Activated CD4-positive, alpha-beta T cell treated with anti-CD3 and anti-CD28 coated beads, Interleukin-10, Interleukin-2, amounts not matched to agents 100 ng/mL and 50 ng/mL, durations not matched to agents 16 hours and 8 hours (primary cell): ENCODE results near the gene SUPV3L1.
"Not testable (repeated sequence)": the region's sequence is repeated elsewhere in the genome, so short reads cannot be mapped to it uniquely, and the experiment has no call there.

Experiments
- DNase-seq: peaks from one replicate; pipeline ENCODE4 v3.0.0-alpha.2; 2020

The SUPV3L1 gene

GRCh38 chr10:69179743-69180524, at the start of gene SUPV3L1:
SUPV3L1 (plus strand) TSS chr10:69180234; CDS start chr10:69180292, 58 bp downstream.
- DNase-seq = peak; percentile 94

GRCh38 chr10:69130251-69130650, 49.8 kb upstream of the SUPV3L1 start:
- no peak for DNase-seq

- no peak for DNase-seq
These were observed 40.1 kb upstream of the SUPV3L1 start for GRCh38 chr10:69139961-69140360.

DNA sequence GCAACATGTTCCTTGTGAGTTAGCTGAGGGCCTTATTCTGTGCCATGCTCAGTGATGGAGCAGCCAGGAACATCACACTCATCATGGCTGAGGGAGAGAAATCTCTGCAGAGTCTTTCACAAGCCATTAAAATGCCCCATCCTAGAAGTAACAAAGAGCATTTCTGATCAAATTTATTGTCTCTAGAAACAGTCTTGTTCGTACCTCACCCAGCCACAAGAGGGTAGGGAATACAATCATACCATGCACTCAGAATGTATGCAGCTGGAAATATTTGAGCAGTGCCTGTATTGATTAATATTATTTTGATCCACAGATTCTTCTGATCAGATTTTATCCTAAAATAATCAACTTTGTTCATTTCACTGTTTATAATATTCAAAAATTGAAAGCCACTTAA, 38.7 kb upstream of the SUPV3L1 start:
- no peak for DNase-seq

DNA sequence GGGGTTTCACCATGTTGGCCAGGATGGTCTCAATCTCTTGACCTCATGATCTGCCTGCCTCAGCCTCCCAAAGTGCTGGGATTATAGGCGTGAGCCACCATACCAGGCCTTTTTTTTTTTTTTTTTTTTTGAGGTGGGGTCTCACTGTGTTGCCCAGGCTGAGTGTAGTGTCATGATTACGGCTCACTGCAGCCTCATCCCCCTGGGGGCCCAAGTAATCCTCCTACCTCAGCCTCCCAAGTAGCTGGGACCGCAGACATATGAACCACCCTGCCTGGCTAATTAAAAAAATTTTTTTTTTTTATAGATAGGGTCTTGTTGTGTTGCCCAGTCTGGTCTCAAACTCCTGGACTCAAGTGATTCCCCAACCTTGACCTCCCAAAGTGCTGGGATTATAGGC, 38.0 kb upstream of the SUPV3L1 start:
- DNase-seq = not testable (repeated sequence)

- DNase-seq = no peak
These were observed 37.1 kb upstream of the SUPV3L1 start for GRCh38 chr10:69142983-69143382.

DNA sequence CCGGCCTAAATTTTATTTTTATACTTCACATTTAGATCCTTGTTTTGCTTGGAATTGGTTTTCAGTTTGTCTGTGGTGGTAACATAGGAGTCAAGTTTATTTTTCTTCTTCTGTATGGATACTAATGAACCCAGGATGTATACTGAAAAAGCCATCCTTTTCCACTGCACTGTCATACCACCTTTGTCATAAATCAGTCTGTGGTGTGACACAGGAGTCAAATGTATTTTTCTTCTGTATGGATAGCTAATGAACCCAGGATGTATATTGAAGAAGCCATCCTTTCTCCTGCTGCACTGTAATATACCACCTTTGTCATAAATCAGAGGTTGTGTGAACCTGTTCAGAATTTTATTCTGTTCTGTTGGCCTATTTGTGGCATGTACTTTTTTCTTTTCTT, 34.7 kb upstream of the SUPV3L1 start:
- no peak for DNase-seq

GRCh38 chr10:69145864-69146263, 34.2 kb upstream of the SUPV3L1 start:
- no peak for DNase-seq

DNA sequence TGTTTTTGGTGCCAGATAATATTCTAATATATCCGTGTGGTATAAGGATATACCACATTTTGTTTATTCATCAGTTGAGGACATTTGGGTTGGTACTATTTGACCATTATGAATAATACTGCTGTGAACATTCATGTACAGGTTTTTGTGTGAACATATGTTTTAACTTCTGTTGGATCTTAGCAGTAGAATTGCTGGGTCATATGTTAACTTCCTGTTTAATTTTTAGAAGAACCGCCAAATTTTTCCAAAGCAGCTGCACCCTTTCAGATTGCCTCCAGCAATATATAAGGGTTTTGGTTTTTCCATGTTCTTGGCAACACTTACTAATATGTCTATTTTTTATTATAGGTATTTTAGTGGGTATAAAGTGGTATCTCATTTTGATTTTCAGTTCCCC, 33.3 kb upstream of the SUPV3L1 start:
- DNase-seq = no peak

DNA sequence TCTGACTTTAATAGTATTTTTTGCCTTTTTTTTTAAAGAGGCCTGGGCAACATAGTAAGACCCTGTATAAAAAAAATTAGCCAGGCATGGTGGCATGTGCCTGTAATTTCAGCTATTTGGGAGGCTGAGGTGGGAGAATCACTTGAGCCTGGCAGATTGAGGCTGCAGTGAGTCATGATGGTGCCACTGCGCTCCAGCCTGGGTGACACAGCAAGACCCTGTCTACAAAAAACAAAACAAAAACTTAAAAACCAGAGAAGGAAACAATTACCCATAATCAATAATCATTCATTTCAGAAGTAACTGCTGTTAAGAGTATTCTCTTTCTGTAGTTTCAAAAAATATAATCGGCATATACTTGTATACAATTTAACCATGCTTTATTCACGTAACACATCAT, 28.1 kb upstream of the SUPV3L1 start:
- DNase-seq = peak; percentile 52

GRCh38 chr10:69153227-69153626, 26.8 kb upstream of the SUPV3L1 start:
- no peak for DNase-seq

DNA sequence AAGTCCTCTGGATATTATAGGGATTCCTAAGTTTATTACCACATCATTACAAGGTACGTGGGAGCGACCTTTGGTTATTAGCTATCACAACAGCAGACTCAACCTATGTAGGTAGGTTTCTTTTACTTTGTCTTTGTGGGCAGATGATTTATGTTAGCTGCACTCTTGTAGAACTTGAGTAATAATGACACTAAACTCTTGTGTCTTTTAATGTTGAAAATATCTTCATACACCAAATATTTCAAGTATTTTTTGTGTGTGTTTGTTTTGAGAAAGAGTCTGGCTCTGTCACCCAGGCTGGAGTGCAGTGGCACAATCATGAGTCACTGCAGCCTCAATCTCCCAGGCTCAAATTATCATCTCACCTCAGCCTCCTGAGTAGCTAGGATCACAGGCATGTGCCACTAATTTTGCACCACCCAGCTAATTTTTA, 19.2 kb upstream of the SUPV3L1 start:
- DNase-seq = no peak

DNA sequence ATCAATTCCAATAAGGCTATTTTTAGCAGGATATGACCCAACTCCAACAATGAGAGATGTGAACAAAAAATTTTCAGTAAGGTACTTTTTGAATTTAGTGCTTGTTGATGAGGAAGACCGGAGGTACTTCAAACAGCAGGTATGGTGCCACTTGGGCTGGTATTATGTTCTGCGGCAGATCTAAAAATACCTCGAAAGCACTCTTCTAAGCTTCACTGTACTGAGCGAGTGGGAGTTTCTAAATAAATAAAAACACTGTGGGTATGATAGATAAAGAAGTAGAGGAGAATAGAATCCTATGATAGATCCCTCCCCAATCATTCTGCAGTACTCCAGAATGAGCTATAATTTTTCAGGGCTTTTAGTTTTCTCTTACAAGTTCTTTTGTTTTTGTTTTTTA, 11.5 kb upstream of the SUPV3L1 start:
- no peak for DNase-seq

GRCh38 chr10:69172241-69172982, 7.6 kb upstream of the SUPV3L1 start:
- DNase-seq = no peak

- not testable (repeated sequence) for DNase-seq
These were observed 4.7 kb upstream of the SUPV3L1 start for GRCh38 chr10:69175326-69175725.

DNA sequence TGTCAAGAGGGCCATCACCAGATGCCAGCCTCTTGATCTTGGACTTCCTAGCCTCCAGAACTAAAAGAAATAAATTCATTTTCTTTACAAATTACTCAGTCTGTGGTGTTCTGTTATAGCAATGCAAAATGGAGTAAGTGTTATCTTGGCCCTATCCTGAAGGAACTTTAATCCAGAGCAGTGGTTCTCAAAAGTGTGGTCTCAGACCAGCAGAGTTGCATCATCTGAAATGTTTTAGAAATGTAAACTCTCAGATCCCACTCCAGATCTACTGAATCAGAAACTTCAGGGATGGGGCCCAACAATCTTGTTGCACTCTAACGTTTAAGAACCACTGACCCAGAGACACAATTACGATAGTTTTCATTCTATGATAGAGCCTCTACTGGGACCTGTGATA, 3.2 kb upstream of the SUPV3L1 start:
- DNase-seq = no peak

DNA sequence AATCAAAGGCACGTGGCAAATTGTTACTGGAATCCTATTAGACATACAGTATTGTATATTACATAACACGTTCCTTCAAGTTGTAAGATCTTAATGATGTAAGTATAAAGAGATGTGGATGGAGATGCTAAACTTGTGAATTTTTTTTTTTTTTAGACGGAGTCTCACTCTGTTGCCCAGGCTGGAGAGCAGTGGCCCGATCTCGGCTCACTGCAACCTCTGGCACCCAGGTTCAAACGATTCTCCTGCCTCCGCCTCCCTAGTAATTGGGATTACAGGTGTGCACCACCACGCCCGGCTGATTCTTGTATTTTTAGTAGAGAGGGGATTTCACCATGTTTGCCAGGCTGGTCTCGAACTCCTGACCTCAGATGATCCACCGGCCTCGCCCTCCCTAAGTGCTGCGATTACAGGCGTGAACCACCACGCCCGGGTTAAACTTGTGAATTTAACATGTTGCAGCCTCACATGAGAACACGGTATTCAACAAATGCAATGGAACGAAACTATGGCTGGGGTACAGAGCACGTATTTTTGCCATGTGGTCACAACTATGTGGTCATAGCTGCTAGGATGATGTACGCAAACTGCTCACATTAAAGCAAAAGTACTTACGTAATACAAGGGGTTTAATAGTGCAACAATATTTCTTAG, 818 bp upstream of the SUPV3L1 start:
- no peak for DNase-seq

- DNase-seq = peak; percentile 30
These were observed 631 bp downstream of the SUPV3L1 start for GRCh38 chr10:69180525-69181204.

DNA sequence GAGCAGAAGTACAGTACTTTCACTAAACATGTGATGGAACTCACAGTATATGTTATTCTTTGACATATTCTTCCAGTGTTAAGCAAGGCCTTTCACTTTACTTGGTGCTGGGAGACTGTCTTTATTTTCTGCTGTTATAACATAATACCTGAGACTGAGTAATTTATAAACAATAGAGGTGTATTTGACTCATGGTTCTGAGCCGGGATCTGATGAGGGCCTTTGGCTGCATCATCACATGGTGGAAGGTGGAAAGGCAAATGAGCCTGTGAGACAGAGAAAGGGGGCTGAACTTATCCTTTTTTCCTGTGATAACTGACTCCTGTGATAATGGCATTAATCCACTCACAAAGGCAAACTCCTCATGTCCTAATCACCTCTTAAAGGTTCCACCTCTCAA, 1.4 kb downstream of the SUPV3L1 start:
- no peak for DNase-seq

GRCh38 chr10:69182005-69182404, 2.0 kb downstream of the SUPV3L1 start:
- DNase-seq = no peak

DNA sequence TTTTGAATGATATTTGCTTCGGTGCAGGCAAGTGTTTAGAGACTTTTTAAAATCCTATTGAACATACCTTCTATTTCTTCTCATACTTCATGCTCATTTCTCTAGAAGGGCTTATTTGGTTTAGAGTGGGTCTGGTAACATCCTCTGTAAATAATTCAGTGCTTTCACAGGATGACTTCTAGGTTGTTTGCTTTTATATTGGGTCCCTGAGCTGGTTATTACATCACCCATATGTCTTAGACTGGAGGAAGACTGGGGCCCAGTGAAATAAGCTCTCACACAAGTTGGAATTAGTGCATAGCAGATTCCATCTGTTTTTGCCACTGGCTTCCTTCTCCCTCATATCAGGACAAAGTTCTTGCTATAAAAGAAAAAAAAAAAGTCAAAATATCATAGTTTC, 6.5 kb downstream of the SUPV3L1 start:
- no peak for DNase-seq

- DNase-seq = peak; percentile 26
These were observed 21.0 kb downstream of the SUPV3L1 start for GRCh38 chr10:69201045-69201444.

GRCh38 chr10:69202332-69202731, 22.3 kb downstream of the SUPV3L1 start:
- DNase-seq = peak; percentile 61
